Measurements from ENCODE around the gene ZDHHC8.

ZDHHC8 gene

DNA sequence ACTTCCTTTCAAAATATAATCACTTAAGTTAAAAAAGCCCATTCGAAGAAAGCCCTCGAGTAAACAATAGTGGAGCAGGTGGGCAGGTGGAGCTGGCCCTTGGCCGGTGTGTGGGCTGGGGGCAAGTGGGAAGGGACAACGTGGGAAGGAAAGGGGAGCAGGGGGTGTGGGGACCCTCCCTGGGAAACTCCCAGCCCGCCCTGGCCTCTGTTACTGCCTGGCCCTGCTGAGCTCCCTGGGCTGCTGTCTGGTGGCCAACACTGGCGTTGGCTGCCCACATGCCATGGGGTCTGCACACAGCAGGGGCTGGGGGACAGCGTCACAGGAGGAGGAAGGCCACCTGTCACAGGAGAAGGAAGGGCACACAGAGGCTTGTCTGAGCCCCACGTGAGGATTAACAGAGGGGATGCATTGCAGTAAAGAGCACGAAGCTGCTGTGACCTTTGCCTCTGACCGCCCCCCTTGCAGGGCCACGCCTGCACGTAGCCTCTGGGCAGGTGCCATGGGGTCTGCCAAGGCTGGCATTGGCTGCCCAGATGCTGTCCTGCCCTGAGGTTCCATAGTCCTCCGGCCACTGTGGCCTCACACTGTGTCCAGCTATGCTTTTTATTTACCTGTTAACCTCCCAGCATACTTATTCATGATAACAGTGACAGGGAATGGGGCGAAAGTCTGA, 55.4 kb downstream of the ZDHHC8 start:
- Histone ChIP-seq H2AFZ (ENCODE audit: low read depth, low read length) (no peak overlapping the region), H3K9ac (ENCODE audit: low read depth, low read length) (no peak overlapping the region), H3K9me3 (ENCODE audit: insufficient read depth, low read length, severe bottlenecking) (no peaks in the 10 kb centered on the region), H3K4me1 (ENCODE audit: insufficient read depth, low read length) (no peaks in the 10 kb centered on the region), H3K27me3 (ENCODE audit: insufficient read depth, low read length, poor library complexity) (no peaks in the 10 kb centered on the region), H3K27ac (ENCODE audit: low read length) (no peak overlapping the region), H3K4me3 (ENCODE audit: low read depth in 1 of 2, low read length in 2 of 2) (no peak overlapping the region), H4K20me1 (ENCODE audit: insufficient read depth, low read length) (no peaks in the 10 kb centered on the region), H3K36me3 (ENCODE audit: insufficient read depth, low read length) (no peaks in the 10 kb centered on the region), H3K79me2 (ENCODE audit: insufficient read depth, low read length) (no peaks in the 10 kb centered on the region), H3K4me2 (ENCODE audit: insufficient read depth, low read length) (no peak overlapping the region)
- DNase-seq (no peak), ATAC-seq (ENCODE audit: insufficient read depth, low read depth) (no peak)
- TF ChIP-seq, protein P1, sequence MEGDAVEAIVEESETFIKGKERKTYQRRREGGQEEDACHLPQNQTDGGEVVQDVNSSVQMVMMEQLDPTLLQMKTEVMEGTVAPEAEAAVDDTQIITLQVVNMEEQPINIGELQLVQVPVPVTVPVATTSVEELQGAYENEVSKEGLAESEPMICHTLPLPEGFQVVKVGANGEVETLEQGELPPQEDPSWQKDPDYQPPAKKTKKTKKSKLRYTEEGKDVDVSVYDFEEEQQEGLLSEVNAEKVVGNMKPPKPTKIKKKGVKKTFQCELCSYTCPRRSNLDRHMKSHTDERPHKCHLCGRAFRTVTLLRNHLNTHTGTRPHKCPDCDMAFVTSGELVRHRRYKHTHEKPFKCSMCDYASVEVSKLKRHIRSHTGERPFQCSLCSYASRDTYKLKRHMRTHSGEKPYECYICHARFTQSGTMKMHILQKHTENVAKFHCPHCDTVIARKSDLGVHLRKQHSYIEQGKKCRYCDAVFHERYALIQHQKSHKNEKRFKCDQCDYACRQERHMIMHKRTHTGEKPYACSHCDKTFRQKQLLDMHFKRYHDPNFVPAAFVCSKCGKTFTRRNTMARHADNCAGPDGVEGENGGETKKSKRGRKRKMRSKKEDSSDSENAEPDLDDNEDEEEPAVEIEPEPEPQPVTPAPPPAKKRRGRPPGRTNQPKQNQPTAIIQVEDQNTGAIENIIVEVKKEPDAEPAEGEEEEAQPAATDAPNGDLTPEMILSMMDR (IDR thresholded peaks at IDR 0.05; ENCODE audit: borderline replicate concordance, extremely low read depth, low read length, poor library complexity, severe bottlenecking), result no peak
- TF ChIP-seq EZH2 (IDR thresholded peaks at IDR 0.05; ENCODE audit: borderline replicate concordance, low read depth, low read length, severe bottlenecking), result no peak

DNA sequence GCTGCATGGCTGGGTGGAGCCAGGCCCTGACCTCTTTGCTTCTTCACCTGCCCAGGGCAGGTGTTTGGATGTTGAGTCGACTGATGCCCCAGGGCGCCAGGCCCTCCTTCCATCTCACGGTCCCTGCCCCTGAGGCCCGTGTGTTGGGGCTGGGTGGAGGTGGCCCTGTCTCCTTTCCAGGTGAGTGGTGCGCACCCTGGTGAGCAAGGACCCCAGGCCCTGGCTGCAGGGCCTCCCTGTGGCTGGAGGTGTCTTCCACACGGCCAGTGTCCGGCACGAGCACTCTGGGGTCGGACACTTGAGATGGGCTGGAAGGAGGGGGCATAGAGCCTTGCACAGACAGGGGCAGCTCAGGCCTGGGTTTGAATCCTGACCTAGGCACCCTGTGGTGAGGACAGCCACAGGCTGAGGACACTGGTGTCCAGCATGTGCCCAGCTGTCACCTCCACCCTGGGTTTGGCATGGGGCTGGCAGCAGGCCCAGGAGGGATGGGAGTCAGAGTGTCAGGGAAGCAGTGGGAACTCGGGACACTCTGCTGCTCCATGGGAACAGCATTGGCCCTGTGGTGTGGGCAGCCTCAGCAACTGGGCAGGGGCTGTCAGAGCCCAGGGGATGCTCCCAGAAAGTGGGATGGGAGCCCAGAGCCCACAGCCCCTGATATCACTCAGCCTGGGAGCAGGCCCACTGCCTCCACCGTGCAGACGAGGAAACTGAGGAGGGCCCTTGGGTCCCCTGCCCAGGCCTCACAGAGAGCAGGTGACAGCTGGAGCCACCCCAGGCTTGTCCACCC, 56.4 kb downstream of the ZDHHC8 start:
- Histone ChIP-seq H3K27ac (ENCODE audit: low read length) (no peak overlapping the region), H3K79me2 (ENCODE audit: insufficient read depth, low read length) (no peaks in the 10 kb centered on the region), H3K36me3 (ENCODE audit: insufficient read depth, low read length) (no peaks in the 10 kb centered on the region), H3K4me1 (ENCODE audit: insufficient read depth, low read length) (no peaks in the 10 kb centered on the region), H3K27me3 (ENCODE audit: insufficient read depth, low read length, poor library complexity) (no peaks in the 10 kb centered on the region), H3K4me2 (ENCODE audit: insufficient read depth, low read length) (no peak overlapping the region), H4K20me1 (ENCODE audit: insufficient read depth, low read length) (no peaks in the 10 kb centered on the region), H3K9me3 (ENCODE audit: insufficient read depth, low read length, severe bottlenecking) (no peaks in the 10 kb centered on the region), H2AFZ (ENCODE audit: low read depth, low read length) (no peak overlapping the region), H3K4me3 (ENCODE audit: low read depth in 1 of 2, low read length in 2 of 2) (no peak overlapping the region), H3K9ac (ENCODE audit: low read depth, low read length) (no peak overlapping the region)
- TF ChIP-seq EZH2 (IDR thresholded peaks at IDR 0.05; ENCODE audit: borderline replicate concordance, low read depth, low read length, severe bottlenecking), result no peak
- TF ChIP-seq, protein P1 (IDR thresholded peaks at IDR 0.05; ENCODE audit: borderline replicate concordance, extremely low read depth, low read length, poor library complexity, severe bottlenecking), result no peak
- no peak for ATAC-seq (ENCODE audit: insufficient read depth, low read depth)
- no peak for DNase-seq

DNA sequence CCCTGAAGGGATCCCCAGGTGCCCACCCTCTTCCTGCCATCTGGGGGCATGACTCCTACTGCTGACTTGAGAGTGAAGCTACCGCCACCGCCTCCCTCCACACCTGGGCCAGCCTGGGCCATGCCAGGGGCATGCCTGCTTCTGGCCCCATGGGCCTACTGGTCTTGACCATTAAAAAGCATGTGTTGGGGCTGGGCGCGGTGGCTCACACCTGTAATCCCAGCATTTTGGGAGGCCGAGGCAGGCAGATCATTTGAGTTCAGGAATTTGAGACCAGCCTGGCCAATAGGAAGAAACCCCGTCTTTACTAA, 56.9 kb downstream of the ZDHHC8 start:
- H4K20me1 ChIP-seq (ENCODE audit: insufficient read depth, low read length), result no peaks in the 10 kb centered on the region
- ATAC-seq (ENCODE audit: insufficient read depth, low read depth), result no peak
- DNase-seq, result no peak
- H3K27ac ChIP-seq (ENCODE audit: low read length), result no peak overlapping the region
- no peaks in the 10 kb centered on the region for H3K27me3 ChIP-seq (ENCODE audit: insufficient read depth, low read length, poor library complexity)
- no peak overlapping the region for H3K4me3 ChIP-seq (ENCODE audit: low read depth in 1 of 2, low read length in 2 of 2)
- H3K36me3 ChIP-seq (ENCODE audit: insufficient read depth, low read length), result no peaks in the 10 kb centered on the region
- no peak overlapping the region for H2AFZ ChIP-seq (ENCODE audit: low read depth, low read length)
- no peak overlapping the region for H3K4me2 ChIP-seq (ENCODE audit: insufficient read depth, low read length)
- no peaks in the 10 kb centered on the region for H3K4me1 ChIP-seq (ENCODE audit: insufficient read depth, low read length)
- no peaks in the 10 kb centered on the region for H3K79me2 ChIP-seq (ENCODE audit: insufficient read depth, low read length)
- no peak overlapping the region for H3K9ac ChIP-seq (ENCODE audit: low read depth, low read length)
- no peak for TF ChIP-seq EZH2 (IDR thresholded peaks at IDR 0.05; ENCODE audit: borderline replicate concordance, low read depth, low read length, severe bottlenecking)
- TF ChIP-seq, protein P1 (IDR thresholded peaks at IDR 0.05; ENCODE audit: borderline replicate concordance, extremely low read depth, low read length, poor library complexity, severe bottlenecking), result no peak
- no peaks in the 10 kb centered on the region for H3K9me3 ChIP-seq (ENCODE audit: insufficient read depth, low read length, severe bottlenecking)
